SK-N-SH (cell line): Measurements from ENCODE around the gene NDEL1. TPM values are rescaled to one million over a fixed set of nuclear protein-coding genes. Genes with fewer than 3 reads are reported as not detected.

Source experiments
- CTCF ChIA-PET: fragments of 300-600, 350-600 bp; formaldehyde crosslinking; extraction: SDS; loops from one replicate; lab custom pipeline; 2021; lab: Yijun Ruan, JAX
- POLR2A ChIA-PET: fragments of 350-600 bp; sonication (Branson Sonifier 250); formaldehyde crosslinking; extraction: SDS; loops from one replicate; lab custom pipeline; 2020; ENCODE audit warnings: antibody characterized with exemption, inconsistent platforms; lab: Yijun Ruan, JAX
- DNase-seq: peaks from one replicate; pipeline ENCODE4 v3.0.0; 2012
- H2AFZ ChIP-seq: fragments of 200-600 bp; sonication (generic); 2 replicates; pipeline ENCODE4 v1.8.1; 2016; ENCODE audit warnings: antibody characterized with exemption, mild to moderate bottlenecking, low read depth
- H3F3A ChIP-seq: fragments of 200-600 bp; sonication (generic); replicated peaks from 2 replicates; pipeline ENCODE3; 2016; ENCODE audit warnings: antibody characterized with exemption, mild to moderate bottlenecking; ENCODE audit not compliant: insufficient read depth
- H3K27ac ChIP-seq, 2 experiments: fragments of 200-500 bp in 1 of 2; fragments of 200-600 bp in 1 of 2; sonication (Bioruptor generic) in 1 of 2; sonication (generic), shearing (Covaris generic) in 1 of 2; 2 replicates each; pipeline versions ENCODE4 v1.5.1 to v1.6.1; 2014 to 2016; ENCODE audit warnings: low read depth in 2 of 2, inconsistent platforms in 1 of 2, low read length in 1 of 2, mild to moderate bottlenecking in 1 of 2, mixed read lengths in 1 of 2
- H3K27me3 ChIP-seq: fragments of 200-600 bp; sonication (generic), shearing (Covaris generic); 2 replicates; pipeline ENCODE4 v1.6.1; 2016; ENCODE audit warnings: mixed run types; ENCODE audit not compliant: insufficient read depth
- H3K36me3 ChIP-seq, 2 experiments: fragments of 200-500 bp in 1 of 2; fragments of 200-600 bp in 1 of 2; sonication (Bioruptor generic) in 1 of 2; sonication (generic) in 1 of 2; replicated peaks in 1 of 2; 2 replicates each; pipeline versions ENCODE3 to v1.5.1; 2014 to 2016; ENCODE audit warnings: low read length in 1 of 2, mild to moderate bottlenecking in 1 of 2; ENCODE audit not compliant: insufficient read depth in 2 of 2, control insufficient read depth in 1 of 2
- H3K4me1 ChIP-seq, 2 experiments: fragments of 200-500 bp in 1 of 2; fragments of 200-600 bp in 1 of 2; sonication (Bioruptor generic) in 1 of 2; sonication (generic), shearing (Covaris generic) in 1 of 2; 2 replicates each; pipeline versions ENCODE4 v1.5.1 to v1.6.1; 2014 to 2016; ENCODE audit warnings: low read depth in 1 of 2, low read length in 1 of 2, mixed run types in 1 of 2; ENCODE audit not compliant: insufficient read depth in 2 of 2, control insufficient read depth in 1 of 2
- H3K4me2 ChIP-seq: fragments of 200-600 bp; sonication (generic), shearing (Covaris generic); 2 replicates; pipeline ENCODE4 v1.6.1; 2017; ENCODE audit warnings: mixed run types
- H3K4me3 ChIP-seq, 2 experiments: fragments of 200-500 bp in 1 of 2; fragments of 200-600 bp in 1 of 2; sonication (Bioruptor generic) in 1 of 2; sonication (generic), shearing (Covaris generic) in 1 of 2; 2 replicates each; pipeline versions ENCODE4 v1.5.1 to v1.8.1; 2014 to 2016; ENCODE audit warnings: low read depth in 2 of 2, inconsistent platforms in 1 of 2, low read length in 1 of 2, mild to moderate bottlenecking in 1 of 2, mixed read lengths in 1 of 2, moderate library complexity in 1 of 2
- H3K79me2 ChIP-seq: fragments of 200-600 bp; sonication (generic); 2 replicates; pipeline ENCODE4 v1.8.1; 2017; ENCODE audit warnings: mild to moderate bottlenecking; ENCODE audit not compliant: insufficient read depth
- H3K9ac ChIP-seq: fragments of 200-600 bp; sonication (generic); 2 replicates; pipeline ENCODE4 v1.6.1; 2017; ENCODE audit warnings: mixed run types
- H3K9me2 ChIP-seq: fragments of 200-600 bp; sonication (generic); 2 replicates; pipeline ENCODE4 v1.6.1; 2017; ENCODE audit warnings: mixed run types
- H3K9me3 ChIP-seq: fragments of 200-600 bp; sonication (generic); 2 replicates; pipeline ENCODE4 v1.6.1; 2017; ENCODE audit warnings: mixed run types, mild to moderate bottlenecking, moderate library complexity
- H4K20me1 ChIP-seq: fragments of 200-600 bp; sonication (generic); 2 replicates; pipeline ENCODE4 v1.6.1; 2017; ENCODE audit warnings: mild to moderate bottlenecking, mixed run types; ENCODE audit not compliant: insufficient read depth
- FOSL2 ChIP-seq: IDR thresholded peaks from 2 replicates; pipeline ENCODE4 v1.4.0; 2012; ENCODE audit warnings: low read depth, mild to moderate bottlenecking, moderate library complexity, borderline replicate concordance
- FOXM1 ChIP-seq: IDR thresholded peaks from 2 replicates; pipeline ENCODE4 v1.4.0; 2012; ENCODE audit warnings: low read depth, mild to moderate bottlenecking
- GABPA ChIP-seq: IDR thresholded peaks from 2 replicates; pipeline ENCODE4 v1.4.0; 2012; ENCODE audit warnings: low read depth, mild to moderate bottlenecking
- JUND ChIP-seq: IDR thresholded peaks from 2 replicates; pipeline ENCODE4 v1.4.0; 2012
- MEF2A ChIP-seq: IDR thresholded peaks from 2 replicates; pipeline ENCODE4 v1.4.0; 2012; ENCODE audit warnings: low read depth, borderline replicate concordance
- RAD21 ChIP-seq: IDR thresholded peaks from 2 replicates; pipeline ENCODE4 v1.6.1; 2012; ENCODE audit warnings: mild to moderate bottlenecking, low read length
- RCOR1 ChIP-seq: fragments of 150-350 bp; IDR thresholded peaks from 2 replicates; pipeline ENCODE4 v1.6.1; 2017; ENCODE audit warnings: antibody characterized with exemption, low read length
- RFX5 ChIP-seq: IDR thresholded peaks from 2 replicates; pipeline ENCODE4 v1.6.1; 2012; ENCODE audit warnings: mild to moderate bottlenecking, improper control_type of control experiment, low read length
- RXRA ChIP-seq: IDR thresholded peaks from 2 replicates; pipeline ENCODE4 v1.4.0; 2012; ENCODE audit warnings: low read depth, mild to moderate bottlenecking, borderline replicate concordance
- TAF1 ChIP-seq: IDR thresholded peaks from 2 replicates; pipeline ENCODE4 v1.6.1; 2012; ENCODE audit warnings: low read depth, mild to moderate bottlenecking, low read length, moderate library complexity, borderline replicate concordance
- TCF12 ChIP-seq: IDR thresholded peaks from 2 replicates; pipeline ENCODE4 v1.4.0; 2012
- USF1 ChIP-seq: IDR thresholded peaks from 2 replicates; pipeline ENCODE4 v1.4.0; 2012; ENCODE audit warnings: low read depth, borderline replicate concordance
- WGBS: methylation state at CpG from one replicate; pipeline ENCODE4 v1.1.6; 2017; ENCODE audit warnings: low lambda C conversion rate; 5-methylcytosine and 5-hydroxymethylcytosine counted together
- polyA plus RNA-seq, 3 experiments: library from polyadenylated mRNA; depleted of rRNA; stranded (reverse); fragments of >200 nt; gene quantifications; 2 replicates each; pipeline ENCODE4 v1.2.3, GENCODE V29; 2012
- TF ChIP-seq, protein P1 (sequence below): IDR thresholded peaks from 2 replicates; pipeline ENCODE4 v1.4.0; 2012; ENCODE audit warnings: low read depth, borderline replicate concordance
- TF ChIP-seq, protein P2 (sequence below): IDR thresholded peaks from 2 replicates; pipeline ENCODE4 v1.4.0; 2012; ENCODE audit warnings: low read depth
- TF ChIP-seq, protein P3 (sequence below): IDR thresholded peaks from 2 replicates; pipeline ENCODE4 v1.6.1; 2012; ENCODE audit warnings: mild to moderate bottlenecking, low read depth, low read length, moderate library complexity

NDEL1 gene
- polyA plus RNA-seq, 1 of the 3 experiments (the other 2 are of a cell fraction) = 49.5 TPM

DNA sequence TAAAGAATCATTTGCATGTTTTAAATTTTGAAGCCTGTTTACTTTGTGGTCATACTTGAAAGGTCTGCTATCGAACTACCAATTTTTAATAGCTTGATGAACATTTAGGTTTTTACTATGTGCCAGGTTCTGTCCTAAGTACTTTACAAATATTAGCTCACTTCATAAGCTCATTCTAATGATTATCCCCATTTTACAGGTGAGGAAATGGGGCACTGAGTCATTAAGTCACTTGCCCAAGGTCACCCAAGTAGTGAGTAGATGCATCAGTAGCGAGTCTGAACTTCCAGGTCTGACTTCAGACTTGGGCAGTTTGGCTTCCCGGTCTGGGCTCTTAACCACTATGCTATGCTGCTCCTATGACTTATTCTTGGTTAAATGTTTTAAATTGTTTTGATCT lies 4.0 kb downstream of the NDEL1 start:
- Histone ChIP-seq H3F3A (peaks cover 12% of the 10 kb centered on the region), H3K4me2 (no peak overlapping the region), H3K4me1 (peaks cover 0 to 6% of the 10 kb centered on the region in 2 experiments; a peak in 1 of 4 replicates), H3K4me3 (no peak overlapping the region), H3K9me3 (no peaks in the 10 kb centered on the region), H3K9ac (no peak overlapping the region), H3K9me2 (no peaks in the 10 kb centered on the region), H4K20me1 (peaks cover 80% of the 10 kb centered on the region), H2AFZ (no peak overlapping the region)
- WGBS = 95% methylated on average over 3 of the region's 3 CpGs
- POLR2A ChIA-PET = no interaction called here
- CTCF ChIA-PET = interaction anchor here (1.0 kb wide), 1 partner anchor 14 kb away, joined by 4 read pairs; no protein-coding TSS in a partner anchor
- TF ChIP-seq RXRA = no peak
- no peak for TF ChIP-seq JUND
- TF ChIP-seq, protein P1, sequence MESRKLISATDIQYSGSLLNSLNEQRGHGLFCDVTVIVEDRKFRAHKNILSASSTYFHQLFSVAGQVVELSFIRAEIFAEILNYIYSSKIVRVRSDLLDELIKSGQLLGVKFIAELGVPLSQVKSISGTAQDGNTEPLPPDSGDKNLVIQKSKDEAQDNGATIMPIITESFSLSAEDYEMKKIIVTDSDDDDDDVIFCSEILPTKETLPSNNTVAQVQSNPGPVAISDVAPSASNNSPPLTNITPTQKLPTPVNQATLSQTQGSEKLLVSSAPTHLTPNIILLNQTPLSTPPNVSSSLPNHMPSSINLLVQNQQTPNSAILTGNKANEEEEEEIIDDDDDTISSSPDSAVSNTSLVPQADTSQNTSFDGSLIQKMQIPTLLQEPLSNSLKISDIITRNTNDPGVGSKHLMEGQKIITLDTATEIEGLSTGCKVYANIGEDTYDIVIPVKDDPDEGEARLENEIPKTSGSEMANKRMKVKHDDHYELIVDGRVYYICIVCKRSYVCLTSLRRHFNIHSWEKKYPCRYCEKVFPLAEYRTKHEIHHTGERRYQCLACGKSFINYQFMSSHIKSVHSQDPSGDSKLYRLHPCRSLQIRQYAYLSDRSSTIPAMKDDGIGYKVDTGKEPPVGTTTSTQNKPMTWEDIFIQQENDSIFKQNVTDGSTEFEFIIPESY = no peak
- TF ChIP-seq, protein P2, sequence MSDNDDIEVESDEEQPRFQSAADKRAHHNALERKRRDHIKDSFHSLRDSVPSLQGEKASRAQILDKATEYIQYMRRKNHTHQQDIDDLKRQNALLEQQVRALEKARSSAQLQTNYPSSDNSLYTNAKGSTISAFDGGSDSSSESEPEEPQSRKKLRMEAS = no peak
- TF ChIP-seq FOSL2 = no peak
- no peak for TF ChIP-seq RFX5
- no peak for TF ChIP-seq FOXM1
- no peak for TF ChIP-seq RAD21
- TF ChIP-seq TCF12 = no peak
- no peak for TF ChIP-seq GABPA
- TF ChIP-seq TAF1 = no peak
- TF ChIP-seq, protein P3, sequence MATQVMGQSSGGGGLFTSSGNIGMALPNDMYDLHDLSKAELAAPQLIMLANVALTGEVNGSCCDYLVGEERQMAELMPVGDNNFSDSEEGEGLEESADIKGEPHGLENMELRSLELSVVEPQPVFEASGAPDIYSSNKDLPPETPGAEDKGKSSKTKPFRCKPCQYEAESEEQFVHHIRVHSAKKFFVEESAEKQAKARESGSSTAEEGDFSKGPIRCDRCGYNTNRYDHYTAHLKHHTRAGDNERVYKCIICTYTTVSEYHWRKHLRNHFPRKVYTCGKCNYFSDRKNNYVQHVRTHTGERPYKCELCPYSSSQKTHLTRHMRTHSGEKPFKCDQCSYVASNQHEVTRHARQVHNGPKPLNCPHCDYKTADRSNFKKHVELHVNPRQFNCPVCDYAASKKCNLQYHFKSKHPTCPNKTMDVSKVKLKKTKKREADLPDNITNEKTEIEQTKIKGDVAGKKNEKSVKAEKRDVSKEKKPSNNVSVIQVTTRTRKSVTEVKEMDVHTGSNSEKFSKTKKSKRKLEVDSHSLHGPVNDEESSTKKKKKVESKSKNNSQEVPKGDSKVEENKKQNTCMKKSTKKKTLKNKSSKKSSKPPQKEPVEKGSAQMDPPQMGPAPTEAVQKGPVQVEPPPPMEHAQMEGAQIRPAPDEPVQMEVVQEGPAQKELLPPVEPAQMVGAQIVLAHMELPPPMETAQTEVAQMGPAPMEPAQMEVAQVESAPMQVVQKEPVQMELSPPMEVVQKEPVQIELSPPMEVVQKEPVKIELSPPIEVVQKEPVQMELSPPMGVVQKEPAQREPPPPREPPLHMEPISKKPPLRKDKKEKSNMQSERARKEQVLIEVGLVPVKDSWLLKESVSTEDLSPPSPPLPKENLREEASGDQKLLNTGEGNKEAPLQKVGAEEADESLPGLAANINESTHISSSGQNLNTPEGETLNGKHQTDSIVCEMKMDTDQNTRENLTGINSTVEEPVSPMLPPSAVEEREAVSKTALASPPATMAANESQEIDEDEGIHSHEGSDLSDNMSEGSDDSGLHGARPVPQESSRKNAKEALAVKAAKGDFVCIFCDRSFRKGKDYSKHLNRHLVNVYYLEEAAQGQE = no peak
- TF ChIP-seq, all 33 proteins: peak for 0
- DNase-seq = no peak
- Histone ChIP-seq H3K79me2 (peaks cover 88% of the 10 kb centered on the region), H3K36me3 (peaks cover 15 to 34% of the 10 kb centered on the region in 2 experiments), H3K27me3 (no peaks in the 10 kb centered on the region), H3K27ac (no peak overlapping the region)

DNA sequence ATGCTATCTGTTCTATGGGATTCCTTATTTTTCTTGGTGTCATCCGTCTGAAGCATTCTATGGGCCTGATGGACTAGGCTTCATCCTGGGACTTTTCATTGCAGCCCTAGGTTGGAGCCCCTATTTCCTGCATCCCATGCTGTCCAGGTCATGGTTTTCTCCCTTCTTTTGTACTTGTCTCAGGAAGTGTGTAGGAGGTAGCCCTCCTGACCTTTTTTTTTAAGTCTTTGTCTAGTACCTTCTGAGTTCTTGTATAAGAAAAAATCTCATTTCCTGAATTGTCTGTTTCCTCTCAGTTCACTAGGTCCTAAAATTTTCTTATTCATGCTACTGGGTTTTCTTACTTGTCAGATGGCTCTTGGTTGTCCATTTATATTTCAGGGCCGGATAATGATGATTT lies 6.0 kb downstream of the NDEL1 start:
- Histone ChIP-seq H3K4me1 (peaks cover 0 to 6% of the 10 kb centered on the region in 2 experiments; a peak in 2 of 4 replicates), H3K9me2 (no peaks in the 10 kb centered on the region), H3K79me2 (peaks cover 98% of the 10 kb centered on the region), H3K4me3 (no peak overlapping the region), H2AFZ (no peak overlapping the region), H3K9me3 (no peaks in the 10 kb centered on the region), H3K27me3 (no peaks in the 10 kb centered on the region), H4K20me1 (peaks cover 85% of the 10 kb centered on the region), H3K4me2 (no peak overlapping the region), H3K36me3 (peaks cover 35 to 52% of the 10 kb centered on the region in 2 experiments), H3K9ac (no peak overlapping the region), H3K27ac (no peak overlapping the region)
- ChIA-PET POLR2A (no interaction called here), CTCF (no interaction called here)
- no peak for DNase-seq
- WGBS = 98% methylated on average over 2 of the region's 2 CpGs
- TF ChIP-seq RFX5 (no peak), FOSL2 (no peak), USF1 (no peak), MEF2A (no peak), RCOR1 (no peak)
- TF ChIP-seq, all 33 proteins: peak for 0
- H3F3A ChIP-seq = peaks cover 17% of the 10 kb centered on the region
